Measurements from ENCODE around the gene ADGRG1. TPM values are rescaled to one million over a fixed set of nuclear protein-coding genes. Genes with fewer than 3 reads are reported as not detected.

The ADGRG1 gene
- polyA plus RNA-seq, 1 experiment, result 2.1 TPM

DNA sequence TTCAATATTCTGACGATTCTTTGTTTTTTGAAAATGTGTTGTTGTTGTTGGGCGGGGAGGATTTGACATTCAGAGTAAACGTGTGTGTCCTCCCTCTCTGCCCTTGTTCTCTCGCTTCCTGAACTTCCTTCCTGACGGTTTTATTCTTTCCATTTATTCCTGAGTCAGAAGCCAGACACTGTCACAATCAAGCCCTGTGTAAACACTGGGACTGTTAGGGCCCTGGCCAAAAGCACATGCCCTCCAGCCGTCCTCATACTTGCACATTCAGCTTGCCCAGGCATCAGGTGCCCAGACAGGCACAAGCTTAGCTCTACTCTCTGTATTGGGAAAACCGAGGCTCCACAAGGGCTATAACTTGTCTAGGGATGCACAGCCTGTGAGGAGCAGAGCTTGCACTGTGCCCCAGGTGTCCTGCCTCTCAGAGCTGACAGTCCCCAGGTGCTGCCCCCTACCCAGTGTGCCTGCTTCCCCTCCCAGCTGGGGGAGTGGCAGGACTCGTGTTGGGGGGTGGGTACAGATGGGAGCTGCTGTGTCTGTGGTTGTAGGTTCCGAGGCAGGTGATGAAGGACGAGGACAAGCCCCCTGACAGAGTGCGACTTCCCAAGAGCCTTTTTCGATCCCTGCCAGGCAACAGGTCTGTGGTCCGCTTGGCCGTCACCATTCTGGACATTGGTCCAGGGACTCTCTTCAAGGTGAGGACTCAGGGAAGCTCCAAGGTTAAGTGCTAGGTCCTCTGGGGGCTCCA is 49.4 kb downstream of the ADGRG1 start:
- no peak overlapping the region for H3K4me3 ChIP-seq (ENCODE audit: low read depth, low read length)
- CTCF ChIA-PET, result no interaction called here
- H3K9me3 ChIP-seq (ENCODE audit: control insufficient read depth, insufficient read depth, low read length), result no peaks in the 10 kb centered on the region; the same call in 1 of the 2 replicates
- DNase-seq (ENCODE audit: low read depth, low spot score), result no peak
- no peak overlapping the region for H3K27ac ChIP-seq (ENCODE audit: low read depth, low read length)
- peaks cover 51% of the 10 kb centered on the region for H3K27me3 ChIP-seq (ENCODE audit: control insufficient read depth, insufficient read depth, low read length)
- no peak for TF ChIP-seq CTCF (IDR thresholded peaks at IDR 0.05; ENCODE audit: low read depth, low read length)
- POLR2A ChIA-PET, result no interaction called here

GRCh38 chr16:57679016-57679415 is 50.6 kb downstream of the ADGRG1 start:
- ChIA-PET CTCF (no interaction called here), POLR2A (no interaction called here)
- H3K9me3 ChIP-seq (ENCODE audit: control insufficient read depth, insufficient read depth, low read length), result no peaks in the 10 kb centered on the region; the same call in 1 of the 2 replicates
- TF ChIP-seq CTCF (IDR thresholded peaks at IDR 0.05; ENCODE audit: low read depth, low read length), result no peak
- peaks cover 49% of the 10 kb centered on the region for H3K27me3 ChIP-seq (ENCODE audit: control insufficient read depth, insufficient read depth, low read length)
- no peak for DNase-seq (ENCODE audit: low read depth, low spot score)
- H3K4me3 ChIP-seq (ENCODE audit: low read depth, low read length), result no peak overlapping the region
- no peak overlapping the region for H3K27ac ChIP-seq (ENCODE audit: low read depth, low read length)

GRCh38 chr16:57679767-57680482 is 51.5 kb downstream of the ADGRG1 start:
- CTCF ChIA-PET, result no interaction called here

GRCh38 chr16:57680842-57681375 is 52.5 kb downstream of the ADGRG1 start:
- Histone ChIP-seq H3K9me3 (ENCODE audit: control insufficient read depth, insufficient read depth, low read length) (no peaks in the 10 kb centered on the region; the same call in 1 of the 2 replicates), H3K27me3 (ENCODE audit: control insufficient read depth, insufficient read depth, low read length) (peaks cover 53% of the 10 kb centered on the region), H3K4me3 (ENCODE audit: low read depth, low read length) (no peak overlapping the region), H3K27ac (ENCODE audit: low read depth, low read length) (no peak overlapping the region)
- ChIA-PET CTCF (interaction anchor here (0.7 kb wide), 1 partner anchor 441 kb away, joined by 4 read pairs; no protein-coding TSS in a partner anchor), POLR2A (no interaction called here)
- no peak for TF ChIP-seq CTCF (IDR thresholded peaks at IDR 0.05; ENCODE audit: low read depth, low read length)
- DNase-seq (ENCODE audit: low read depth, low spot score), result no peak

More at GRCh38 chr16:57679767-57680482, 51.5 kb downstream of the ADGRG1 start:
- TF ChIP-seq CTCF (IDR thresholded peaks at IDR 0.05; ENCODE audit: low read depth, low read length), result no peak
- DNase-seq (ENCODE audit: low read depth, low spot score), result no peak
- Histone ChIP-seq H3K27ac (ENCODE audit: low read depth, low read length) (no peak overlapping the region), H3K4me3 (ENCODE audit: low read depth, low read length) (no peak overlapping the region), H3K27me3 (ENCODE audit: control insufficient read depth, insufficient read depth, low read length) (peaks cover 53% of the 10 kb centered on the region), H3K9me3 (ENCODE audit: control insufficient read depth, insufficient read depth, low read length) (no peaks in the 10 kb centered on the region; the same call in 1 of the 2 replicates)
- POLR2A ChIA-PET, result no interaction called here

All from AG04450 (cell line).